Vagina (tissue), 2 donors: ENCODE results near the gene FST.

Experiments
- CTCF ChIP-seq, 3 experiments: fragments of 450-650 bp in 2 of 3; fragments of 200-600 bp in 1 of 3; sonication (generic) in 1 of 3; IDR thresholded peaks; one replicate each; pipeline ENCODE4 v1.5.1; 2017 to 2019; ENCODE audit warnings: antibody characterized with exemption in 3 of 3, mild to moderate bottlenecking in 2 of 3, moderate library complexity in 2 of 3
- POLR2AphosphoS5 ChIP-seq, 2 donors: sonication (generic); formaldehyde crosslinking; IDR thresholded peaks; one replicate each; pipeline ENCODE4 v1.9.0; 2017; ENCODE audit warnings: antibody characterized with exemption in 2 of 2, mild to moderate bottlenecking in 2 of 2, low read depth in 1 of 2; ENCODE audit not compliant: insufficient read depth in 1 of 2

- TF ChIP-seq POLR2AphosphoS5 (IDR thresholded peaks at IDR 0.05; ENCODE audit: insufficient read depth in 1 of 2, low read depth in 1 of 2) = no peak
- no peak for TF ChIP-seq CTCF (IDR thresholded peaks at IDR 0.05)
Observed at GRCh38 chr5:53445569-53445968, 34.9 kb upstream of the FST start.
